Esophagus muscularis mucosa (tissue), 4 donors: ENCODE results near the gene PTPN1. TPM values are rescaled to one million over a fixed set of nuclear protein-coding genes. Genes with fewer than 3 reads are reported as not detected.
A peak's percentile ranks its signal among the peaks of the same experiment; 100 is the strongest.

Experiments used
- DNase-seq: peaks from one replicate; pipeline ENCODE4 v3.0.0-alpha.2; 2017; ENCODE audit errors: extremely low spot score
- H3K27ac ChIP-seq, 4 donors: fragments of 200-600 bp; sonication (generic); replicated peaks in 1 of 4; 1 replicate in 3 of 4; 2 replicates in 1 of 4; pipeline ENCODE4 v1.5.1; 2016 to 2019; ENCODE audit warnings: mild to moderate bottlenecking in 1 of 4
- H3K27me3 ChIP-seq, 4 donors: fragments of 200-600 bp; sonication (generic); one replicate each; pipeline versions ENCODE4 v1.5.1 to v1.6.0; 2016 to 2019
- H3K36me3 ChIP-seq, 4 donors: fragments of 200-600 bp; sonication (generic); one replicate each; pipeline ENCODE4 v1.5.1; 2016 to 2019
- H3K4me1 ChIP-seq, 4 donors: fragments of 200-600 bp; sonication (generic); one replicate each; pipeline ENCODE4 v1.5.1; 2016 to 2019
- H3K4me3 ChIP-seq, 4 donors: fragments of 200-600 bp; sonication (generic); 1 replicate in 2 of 4; 2 replicates in 2 of 4; pipeline ENCODE4 v1.5.1; 2016 to 2019; ENCODE audit warnings: mild to moderate bottlenecking in 4 of 4, moderate library complexity in 1 of 4
- H3K9me3 ChIP-seq, 4 donors: fragments of 200-600 bp; sonication (generic); 1 replicate in 3 of 4; 2 replicates in 1 of 4; pipeline ENCODE4 v1.5.1; 2016 to 2019
- CTCF ChIP-seq, 3 experiments: fragments of 200-600 bp in 2 of 3; fragments of 450-650 bp in 1 of 3; sonication (generic) in 2 of 3; IDR thresholded peaks; one replicate each; pipeline ENCODE4 v1.5.1; 2017 to 2019; ENCODE audit warnings: antibody characterized with exemption in 3 of 3, mild to moderate bottlenecking in 2 of 3, moderate library complexity in 1 of 3
- EP300 ChIP-seq: sonication (generic); formaldehyde crosslinking; IDR thresholded peaks from one replicate; pipeline ENCODE4 v1.6.1; 2017; ENCODE audit warnings: antibody characterized with exemption
- POLR2A ChIP-seq: fragments of 450-650 bp; IDR thresholded peaks from one replicate; pipeline ENCODE4 v1.6.1; 2017; ENCODE audit warnings: antibody characterized with exemption, moderate library complexity, mild to moderate bottlenecking, low read depth
- POLR2AphosphoS5 ChIP-seq, 2 donors: sonication (generic); formaldehyde crosslinking; IDR thresholded peaks; one replicate each; pipeline ENCODE4 v1.6.1; 2017; ENCODE audit warnings: antibody characterized with exemption in 2 of 2
- WGBS: methylation state at CpG from one replicate; pipeline ENCODE4 v1.1.5; 2018; 5-methylcytosine and 5-hydroxymethylcytosine counted together
- intact Hi-C: fragments of 100-400 bp; cut with DNase I; formaldehyde crosslinking; loops from one replicate; pipeline ENCODE4 v1.15.1; 2023
- total RNA-seq, 4 donors: library from RNA; depleted of rRNA; stranded (reverse); fragments of >200 nt; gene quantifications; one replicate each; pipeline versions ENCODE4 v1.1.0 to v1.2.1, GENCODE V29; 2016

The PTPN1 gene
- total RNA-seq, 4 donors from 2014 or later = 21.2 to 49.0 (median 41.0) TPM

- 91% methylated on average over 12 of the region's 18 CpGs for WGBS
- DNase-seq = no peak
- peaks cover 10 to 16% (median 13%) of the 10 kb centered on the region in 4 donors for H3K4me1 ChIP-seq
- no peaks in the 10 kb centered on the region for H3K27me3 ChIP-seq
- intact Hi-C loops = no loop called here
- H3K4me3 ChIP-seq = no peak overlapping the region
- no peak overlapping the region for H3K27ac ChIP-seq
- TF ChIP-seq POLR2A (no peak), EP300 (no peak), POLR2AphosphoS5 (IDR thresholded peaks at IDR 0.05) (no peak), CTCF (IDR thresholded peaks at IDR 0.05) (no peak)
- H3K9me3 ChIP-seq = peaks cover 0 to 13% (median 11%) of the 10 kb centered on the region in 4 donors
- peaks cover 0 to 7% (median 0%) of the 10 kb centered on the region in 4 donors for H3K36me3 ChIP-seq
These were observed 114.3 kb downstream of the PTPN1 start for GRCh38 chr20:50624351-50625016.

DNA sequence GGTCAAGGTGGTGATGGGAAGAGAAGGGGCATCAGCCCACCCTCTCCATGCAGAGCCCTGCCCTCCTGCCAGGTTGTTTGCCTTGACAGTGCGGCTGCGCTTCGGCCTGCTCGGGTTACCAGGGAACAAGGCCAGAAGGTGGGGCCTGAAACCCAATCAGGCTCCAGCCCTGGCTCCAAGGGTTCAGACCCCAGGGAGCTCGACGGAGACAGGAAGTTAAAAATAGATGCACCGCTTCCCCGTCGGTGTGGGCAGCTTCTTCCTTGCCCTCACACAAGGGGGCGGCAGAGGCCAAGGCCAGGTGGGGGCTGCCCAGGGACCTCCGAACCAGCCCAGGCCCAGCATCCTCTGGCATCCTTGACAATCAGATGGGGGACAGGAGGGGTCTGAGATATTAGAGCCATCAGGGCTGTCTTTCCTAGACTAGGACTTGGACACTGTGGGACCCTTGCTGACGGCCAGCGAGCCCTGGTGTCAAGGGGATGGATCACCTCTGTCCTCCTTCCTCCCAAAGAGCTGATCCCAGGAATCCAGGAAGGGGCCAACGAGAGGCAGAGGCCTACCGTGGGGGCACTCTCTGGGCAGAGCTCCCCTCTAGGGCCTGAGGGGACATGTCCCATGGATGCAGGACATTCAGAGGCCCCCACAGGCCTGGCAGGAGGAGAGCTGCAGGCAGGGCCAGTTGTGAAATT is 115.9 kb downstream of the PTPN1 start:
- H3K27me3 ChIP-seq = no peaks in the 10 kb centered on the region
- WGBS = 17% methylated on average over 10 of the region's 15 CpGs
- H3K36me3 ChIP-seq = peaks cover 0 to 3% (median 0%) of the 10 kb centered on the region in 4 donors
- no peak for TF ChIP-seq POLR2A
- TF ChIP-seq CTCF (IDR thresholded peaks at IDR 0.05) = peak; percentile 69 to 80 (median 70)
- peak in 1 of 2 donors; percentile 45 for TF ChIP-seq POLR2AphosphoS5 (IDR thresholded peaks at IDR 0.05)
- peaks cover 0 to 6% (median 6%) of the 10 kb centered on the region in 4 donors for H3K9me3 ChIP-seq
- no peak for DNase-seq
- H3K4me3 ChIP-seq = no peak overlapping the region
- intact Hi-C loops = loop anchor here (2.0 kb wide), 1 partner anchor 119 kb away; no protein-coding TSS in a partner anchor
- H3K27ac ChIP-seq = peak overlapping the region; percentile 35 to 57 (median 37)
- peaks cover 10 to 16% (median 14%) of the 10 kb centered on the region in 4 donors for H3K4me1 ChIP-seq

DNA sequence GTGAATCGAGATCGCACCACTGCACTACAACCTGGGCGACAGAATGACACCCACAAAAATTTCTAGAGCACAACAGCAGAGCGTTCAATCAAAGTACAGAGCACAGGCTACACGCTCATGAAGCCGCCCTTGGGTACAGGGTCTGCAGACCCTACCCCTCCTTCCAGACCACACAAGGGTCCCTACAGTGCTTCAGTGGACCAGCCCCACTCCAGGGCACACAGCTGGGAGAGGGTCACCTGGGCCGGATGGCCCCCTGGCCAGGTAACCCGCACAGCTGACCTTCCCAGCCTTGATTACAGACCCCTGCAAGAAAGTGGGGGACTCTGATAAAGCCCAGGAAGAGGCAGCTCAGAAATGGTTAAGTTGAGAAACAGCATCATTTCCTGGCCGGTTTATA is 117.6 kb downstream of the PTPN1 start:
- H3K27me3 ChIP-seq = no peaks in the 10 kb centered on the region
- H3K4me3 ChIP-seq = no peak overlapping the region
- no peaks in the 10 kb centered on the region for H3K36me3 ChIP-seq
- H3K9me3 ChIP-seq = no peaks in the 10 kb centered on the region
- intact Hi-C loops = loop anchor here (2.0 kb wide), 1 partner anchor 117 kb away; no protein-coding TSS in a partner anchor
- TF ChIP-seq CTCF (IDR thresholded peaks at IDR 0.05) (no peak), EP300 (no peak), POLR2AphosphoS5 (IDR thresholded peaks at IDR 0.05) (no peak), POLR2A (no peak)
- H3K27ac ChIP-seq = no peak overlapping the region
- H3K4me1 ChIP-seq = peaks cover 10 to 16% (median 14%) of the 10 kb centered on the region in 4 donors
- WGBS = 89% methylated on average over 8 of the region's 9 CpGs
- no peak for DNase-seq

GRCh38 chr20:50628332-50628731 is 118.1 kb downstream of the PTPN1 start:
- no peak for DNase-seq
- no peaks in the 10 kb centered on the region for H3K9me3 ChIP-seq
- no peak overlapping the region for H3K4me3 ChIP-seq
- TF ChIP-seq EP300 (no peak), CTCF (IDR thresholded peaks at IDR 0.05) (no peak), POLR2A (no peak), POLR2AphosphoS5 (IDR thresholded peaks at IDR 0.05) (no peak)
- H3K27me3 ChIP-seq = no peaks in the 10 kb centered on the region
- WGBS = 69% methylated on average over 11 of the region's 11 CpGs
- intact Hi-C loops = no loop called here
- no peaks in the 10 kb centered on the region for H3K36me3 ChIP-seq
- H3K4me1 ChIP-seq = peaks cover 10 to 16% (median 14%) of the 10 kb centered on the region in 4 donors
- H3K27ac ChIP-seq = no peak overlapping the region
